GM18951 (cell line): ENCODE measurements around the gene FRY.

Source experiments
- POLR2A ChIP-seq: IDR thresholded peaks from 4 replicates; pipeline ENCODE4 v1.6.1; 2011; ENCODE audit warnings: mild to moderate bottlenecking; ENCODE audit not compliant: insufficient read length, insufficient read depth; ENCODE audit errors: extremely low read depth
- in situ Hi-C: fragments of 300-500 bp; cut with MboI; formaldehyde crosslinking; loops from one replicate; pipeline ENCODE4 v1.12.0; 2022; ENCODE audit warnings: low sequenced_read_pairs, mixed read lengths, inconsistent platforms; ENCODE audit not compliant: unreplicated experiment

The FRY gene

GRCh38 chr13:32001769-32002168 is 29.8 kb upstream of the FRY start:
- TF ChIP-seq POLR2A = no peak
- in situ Hi-C loops = no loop called here

DNA sequence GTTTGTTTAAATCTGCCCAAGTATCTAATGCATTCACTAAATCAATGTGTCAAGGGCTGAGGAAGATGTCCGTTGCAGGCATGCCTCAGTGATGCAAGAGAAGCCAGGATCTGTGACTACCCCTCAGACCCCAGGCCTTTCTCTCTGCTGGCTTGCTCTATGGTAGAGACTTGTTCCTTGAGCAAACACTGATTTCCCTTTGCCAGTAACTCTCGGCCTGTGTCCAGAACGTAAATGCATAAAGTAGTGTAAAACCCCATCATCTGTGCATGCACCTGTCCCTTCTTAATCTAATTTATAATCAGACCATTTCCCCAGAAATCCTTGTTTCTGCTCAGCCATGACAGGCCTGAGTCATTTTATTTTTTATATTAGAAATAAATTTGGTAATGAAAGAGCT is 28.7 kb upstream of the FRY start:
- in situ Hi-C loops = no loop called here
- no peak for TF ChIP-seq POLR2A

GRCh38 chr13:32007494-32007893 is 24.1 kb upstream of the FRY start:
- in situ Hi-C loops = no loop called here

DNA sequence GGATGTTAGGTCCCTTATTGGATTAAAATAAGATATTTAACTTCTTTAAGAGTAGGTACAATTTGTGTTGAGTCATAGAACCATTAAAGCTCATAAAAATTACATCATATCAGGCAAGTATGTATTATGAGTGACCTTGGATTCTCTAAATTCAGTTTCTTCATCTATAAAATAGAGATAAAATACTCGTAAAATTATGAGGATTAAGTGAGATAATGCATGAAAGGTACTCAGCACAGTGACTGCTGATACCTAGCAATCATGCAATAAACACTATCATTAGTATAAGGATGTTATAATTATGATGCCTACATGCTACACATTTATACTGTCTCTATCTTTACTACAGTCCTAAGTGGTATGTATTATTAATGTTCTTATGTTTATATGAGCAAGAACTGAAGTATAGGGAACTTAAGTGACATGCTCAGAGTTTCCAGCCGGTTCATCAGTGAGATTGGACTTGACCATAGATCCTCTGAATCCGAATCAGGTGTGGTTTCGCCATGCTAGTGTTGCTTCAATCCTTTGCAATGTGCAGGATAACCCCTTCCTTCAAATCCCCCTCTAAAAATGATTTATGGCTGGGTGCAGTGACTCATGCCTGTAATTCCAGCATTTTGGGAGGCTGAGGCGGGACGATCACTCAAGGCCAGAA is 22.9 kb upstream of the FRY start:
- in situ Hi-C loops = no loop called here

More at GRCh38 chr13:32007494-32007893, 24.1 kb upstream of the FRY start:
- TF ChIP-seq POLR2A = no peak

GRCh38 chr13:32009362-32009761 is 22.2 kb upstream of the FRY start:
- in situ Hi-C loops = no loop called here
- no peak for TF ChIP-seq POLR2A

More for the DNA sequence above, 22.9 kb upstream of the FRY start:
- TF ChIP-seq POLR2A = no peak

GRCh38 chr13:32010136-32010535 is 21.4 kb upstream of the FRY start:
- no peak for TF ChIP-seq POLR2A
- in situ Hi-C loops = no loop called here

GRCh38 chr13:32011971-32012370 is 19.6 kb upstream of the FRY start:
- no peak for TF ChIP-seq POLR2A
- in situ Hi-C loops = no loop called here

- in situ Hi-C loops = no loop called here
- no peak for TF ChIP-seq POLR2A
These were observed 18.4 kb upstream of the FRY start for GRCh38 chr13:32013181-32013580.

- TF ChIP-seq POLR2A = no peak
- in situ Hi-C loops = no loop called here
These were observed 15.5 kb upstream of the FRY start for GRCh38 chr13:32016119-32016518.

DNA sequence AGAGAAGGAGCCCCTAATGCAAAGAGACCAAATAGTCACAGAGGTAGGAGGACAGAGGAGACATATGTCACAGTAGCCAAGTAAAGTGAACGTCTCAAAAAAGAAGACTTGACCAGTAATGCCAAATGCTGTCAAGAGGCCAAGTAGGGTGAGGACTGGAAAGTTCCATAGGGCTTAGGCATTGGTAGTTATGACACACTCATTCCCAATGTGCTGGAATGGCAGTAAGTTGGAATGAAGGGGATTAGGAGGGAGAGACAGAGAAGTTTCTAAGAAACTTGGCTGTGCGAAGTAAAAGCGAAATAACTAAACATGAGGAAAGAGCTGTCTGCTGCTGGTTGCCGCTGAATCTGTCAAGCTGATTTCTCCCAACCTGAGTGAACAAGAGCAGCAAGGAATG is 14.9 kb upstream of the FRY start:
- in situ Hi-C loops = no loop called here
- no peak for TF ChIP-seq POLR2A

- no peak for TF ChIP-seq POLR2A
- in situ Hi-C loops = no loop called here
These were observed 14.1 kb upstream of the FRY start for GRCh38 chr13:32017474-32017873.

- in situ Hi-C loops = loop anchor here (10.0 kb wide), 2 partner anchors 105 to 275 kb away; no protein-coding TSS in a partner anchor
- no peak for TF ChIP-seq POLR2A
These were observed 11.9 kb upstream of the FRY start for GRCh38 chr13:32019612-32020233.

- in situ Hi-C loops = loop anchor here (10.0 kb wide), 2 partner anchors 107 to 273 kb away; no protein-coding TSS in a partner anchor
- no peak for TF ChIP-seq POLR2A
These were observed 9.8 kb upstream of the FRY start for GRCh38 chr13:32021785-32022184.

- in situ Hi-C loops = loop anchor here (10.0 kb wide), 2 partner anchors 108 to 272 kb away; no protein-coding TSS in a partner anchor
These were observed 9.3 kb upstream of the FRY start for GRCh38 chr13:32022311-32022710.

More at GRCh38 chr13:32022311-32022710, 9.3 kb upstream of the FRY start:
- no peak for TF ChIP-seq POLR2A
